PC-9 (cell line): ENCODE measurements around the gene AIP.
"Not testable (repeated sequence)": the region's sequence is repeated elsewhere in the genome, so short reads cannot be mapped to it uniquely, and the experiment has no call there.

Source experiments
- EZH2 ChIP-seq: fragments of 200-600 bp; sonication (generic); IDR thresholded peaks from 2 replicates; pipeline ENCODE4 v1.8.0; 2017; ENCODE audit warnings: antibody characterized with exemption, low read depth
- TF ChIP-seq, protein P1 (sequence below): fragments of 200-600 bp; sonication (generic); conservative IDR thresholded peaks from 2 replicates; pipeline ENCODE4 v1.6.1; 2017; ENCODE audit warnings: mixed run types, antibody characterized with exemption, mild to moderate bottlenecking, moderate library complexity

DNA sequence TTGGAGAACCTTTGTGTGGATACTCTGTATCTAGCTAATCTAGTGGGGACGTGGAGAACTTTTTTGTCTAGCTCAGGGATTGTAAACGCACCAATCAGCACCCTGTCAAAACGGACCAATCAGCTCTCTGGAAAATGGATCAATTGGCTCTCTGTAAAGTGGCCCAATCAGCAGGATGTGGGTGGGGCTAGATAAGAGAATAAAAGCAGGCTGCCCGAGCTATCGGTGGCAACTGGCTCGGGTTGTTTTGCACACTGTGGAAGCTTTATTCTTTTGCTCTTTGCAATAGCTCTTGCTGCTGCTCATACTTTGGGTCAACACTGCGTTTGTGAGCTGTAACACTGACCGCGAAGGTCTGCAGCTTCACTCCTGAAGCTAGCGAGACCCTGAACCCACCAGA lies 6.1 kb upstream of the AIP start:
- TF ChIP-seq, protein P1, sequence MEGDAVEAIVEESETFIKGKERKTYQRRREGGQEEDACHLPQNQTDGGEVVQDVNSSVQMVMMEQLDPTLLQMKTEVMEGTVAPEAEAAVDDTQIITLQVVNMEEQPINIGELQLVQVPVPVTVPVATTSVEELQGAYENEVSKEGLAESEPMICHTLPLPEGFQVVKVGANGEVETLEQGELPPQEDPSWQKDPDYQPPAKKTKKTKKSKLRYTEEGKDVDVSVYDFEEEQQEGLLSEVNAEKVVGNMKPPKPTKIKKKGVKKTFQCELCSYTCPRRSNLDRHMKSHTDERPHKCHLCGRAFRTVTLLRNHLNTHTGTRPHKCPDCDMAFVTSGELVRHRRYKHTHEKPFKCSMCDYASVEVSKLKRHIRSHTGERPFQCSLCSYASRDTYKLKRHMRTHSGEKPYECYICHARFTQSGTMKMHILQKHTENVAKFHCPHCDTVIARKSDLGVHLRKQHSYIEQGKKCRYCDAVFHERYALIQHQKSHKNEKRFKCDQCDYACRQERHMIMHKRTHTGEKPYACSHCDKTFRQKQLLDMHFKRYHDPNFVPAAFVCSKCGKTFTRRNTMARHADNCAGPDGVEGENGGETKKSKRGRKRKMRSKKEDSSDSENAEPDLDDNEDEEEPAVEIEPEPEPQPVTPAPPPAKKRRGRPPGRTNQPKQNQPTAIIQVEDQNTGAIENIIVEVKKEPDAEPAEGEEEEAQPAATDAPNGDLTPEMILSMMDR: not testable (repeated sequence)
- TF ChIP-seq EZH2: not testable (repeated sequence)
